COLO668 (cell line): ENCODE measurements around the gene URB2.

ENCODE experiments used
- DNase-seq: peaks from one replicate; lab custom pipeline; 2025; ENCODE audit not compliant: unreplicated experiment; lab: John Stamatoyannopoulos, UW

The URB2 gene

GRCh38 chr1:229643996-229644745 lies 18.1 kb downstream of the URB2 start:
- no peak for DNase-seq

DNA sequence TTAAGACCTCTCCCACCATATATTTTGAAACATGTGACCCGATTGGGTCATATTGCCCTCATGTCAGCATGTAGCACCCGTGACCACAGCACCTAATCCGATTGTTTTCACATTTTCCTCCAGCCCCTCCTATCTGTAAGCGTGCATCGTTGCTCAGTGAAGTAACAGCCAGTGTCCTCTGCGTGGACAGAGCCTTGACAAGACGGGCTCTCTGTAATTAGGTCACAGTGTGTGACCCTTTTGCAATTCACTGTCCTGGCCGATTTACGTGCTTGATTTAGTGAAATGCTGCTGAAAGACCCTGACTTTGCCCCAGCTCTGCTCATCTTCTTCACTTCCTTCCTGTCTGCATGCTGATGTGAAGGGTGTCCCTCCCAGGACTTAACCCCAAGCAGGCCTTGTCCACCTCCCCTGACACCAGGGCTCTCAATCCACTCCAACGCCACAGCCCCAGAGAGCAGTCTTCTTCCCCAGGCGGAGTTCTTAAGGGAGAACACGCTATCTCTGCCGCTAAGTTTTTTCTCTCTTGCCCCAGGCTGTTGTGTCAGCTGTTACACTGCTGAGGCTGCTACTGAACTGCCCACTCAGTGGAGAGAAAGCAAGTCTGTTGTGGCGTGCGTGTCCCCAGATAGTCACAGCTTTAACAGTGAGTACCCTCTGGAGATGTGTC lies 19.4 kb downstream of the URB2 start:
- no peak for DNase-seq

GRCh38 chr1:229648406-229648805 lies 22.4 kb downstream of the URB2 start:
- DNase-seq: no peak

DNA sequence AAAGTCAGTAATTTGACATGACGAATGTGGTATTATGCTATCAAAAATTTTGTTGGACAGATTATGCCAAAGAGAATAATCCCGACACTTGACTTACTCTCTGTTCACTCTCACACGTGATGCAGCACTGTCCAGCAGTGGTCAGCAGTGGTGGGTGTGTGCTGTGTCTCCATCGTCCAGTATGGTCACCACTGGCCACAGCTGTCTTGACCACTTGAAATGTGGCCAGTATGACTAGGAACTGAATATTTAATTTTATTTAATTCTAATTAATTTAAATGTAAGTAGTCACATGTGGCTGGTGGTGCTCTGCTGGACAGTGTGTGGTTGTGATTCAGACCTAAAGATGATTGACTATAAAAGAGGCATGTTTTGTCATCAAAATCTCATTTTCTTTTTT lies 24.0 kb downstream of the URB2 start:
- no peak for DNase-seq

- no peak for DNase-seq
Observed at GRCh38 chr1:229651546-229651945, 25.5 kb downstream of the URB2 start.

DNA sequence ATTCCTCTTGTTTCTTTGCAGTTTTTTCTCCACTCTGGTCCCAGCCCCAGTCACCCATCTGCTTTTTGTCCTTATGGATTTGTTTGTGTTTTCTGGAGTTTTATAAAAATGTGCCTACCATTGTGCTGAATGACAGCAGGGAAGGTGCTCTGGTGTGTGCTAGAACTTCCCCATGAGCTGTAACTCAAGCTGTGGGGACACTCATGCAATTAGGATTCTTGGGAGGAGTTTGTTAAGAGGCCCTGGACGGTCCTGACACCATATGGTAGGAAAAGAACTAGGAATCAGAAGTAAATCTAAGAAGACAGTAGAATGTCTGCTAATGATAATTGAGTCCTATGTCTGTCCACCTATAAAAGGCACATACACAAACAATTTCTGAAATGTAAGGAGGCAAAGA lies 27.4 kb downstream of the URB2 start:
- no peak for DNase-seq

GRCh38 chr1:229655781-229656180 lies 29.7 kb downstream of the URB2 start:
- no peak for DNase-seq

DNA sequence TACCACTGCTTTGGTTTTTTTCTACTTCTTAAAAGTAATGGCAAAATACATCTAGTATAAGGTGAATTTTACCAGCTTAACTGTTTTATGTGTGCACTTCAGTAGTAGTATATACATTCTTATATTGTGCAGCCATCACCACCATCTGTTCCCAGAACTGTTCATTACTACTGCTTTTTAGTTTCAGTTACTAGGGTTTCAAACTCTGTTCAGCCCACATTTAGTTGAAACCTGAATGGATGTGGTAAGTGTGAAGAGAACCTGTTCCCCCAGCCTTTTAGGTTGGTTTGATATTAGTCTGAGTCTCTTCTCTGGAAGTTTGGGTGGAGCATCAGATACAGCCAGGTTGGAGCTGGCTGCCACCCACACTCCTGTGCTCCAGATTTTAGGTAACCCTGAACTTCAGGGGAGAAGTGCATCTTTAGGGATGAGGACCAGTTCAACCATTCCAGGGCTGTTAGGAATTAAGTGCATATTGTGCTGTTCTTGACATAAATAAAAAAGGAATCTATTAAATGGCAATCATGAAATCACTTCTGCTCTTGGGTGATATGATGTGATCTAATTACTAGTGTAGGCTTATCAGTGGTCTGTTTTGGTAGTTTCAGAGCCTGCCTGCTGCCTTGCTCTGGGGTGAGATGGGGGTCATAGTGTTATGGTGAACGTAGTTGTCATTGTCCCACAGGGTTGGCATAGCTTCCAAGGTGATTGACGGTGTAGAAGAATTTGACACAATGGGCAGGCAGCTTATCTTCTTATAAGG lies 32.1 kb downstream of the URB2 start:
- DNase-seq: no peak

- peak; percentile 64 for DNase-seq
Observed at GRCh38 chr1:229661022-229661877, 35.2 kb downstream of the URB2 start.

GRCh38 chr1:229661897-229662296 lies 35.9 kb downstream of the URB2 start:
- DNase-seq: no peak

DNA sequence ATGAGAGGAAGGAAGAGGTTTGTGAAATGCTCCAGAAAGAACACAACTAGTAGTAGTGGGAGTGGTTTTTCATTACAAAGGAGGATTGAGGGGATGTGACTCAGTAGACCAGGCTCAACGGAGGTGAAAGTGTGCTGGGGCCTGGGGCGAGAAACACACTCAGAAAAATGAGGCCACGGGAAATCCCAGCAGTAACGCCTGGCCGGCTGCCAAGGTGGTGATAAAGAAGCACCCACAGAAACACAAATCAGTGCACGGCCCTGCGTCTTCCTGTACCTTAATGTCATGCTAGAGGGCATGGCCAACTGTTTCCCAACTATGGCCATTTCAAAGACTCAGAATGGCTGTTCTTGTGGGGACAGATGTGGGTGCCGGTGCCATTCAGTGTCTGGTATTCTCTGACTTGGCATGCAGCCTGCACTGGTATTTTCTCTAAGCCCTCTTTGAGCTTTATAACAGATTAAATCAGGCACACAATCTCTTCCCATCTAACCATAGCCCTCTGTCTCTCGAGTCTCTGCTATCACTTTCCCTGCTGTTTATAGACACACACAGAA lies 38.2 kb downstream of the URB2 start:
- no peak for DNase-seq

DNA sequence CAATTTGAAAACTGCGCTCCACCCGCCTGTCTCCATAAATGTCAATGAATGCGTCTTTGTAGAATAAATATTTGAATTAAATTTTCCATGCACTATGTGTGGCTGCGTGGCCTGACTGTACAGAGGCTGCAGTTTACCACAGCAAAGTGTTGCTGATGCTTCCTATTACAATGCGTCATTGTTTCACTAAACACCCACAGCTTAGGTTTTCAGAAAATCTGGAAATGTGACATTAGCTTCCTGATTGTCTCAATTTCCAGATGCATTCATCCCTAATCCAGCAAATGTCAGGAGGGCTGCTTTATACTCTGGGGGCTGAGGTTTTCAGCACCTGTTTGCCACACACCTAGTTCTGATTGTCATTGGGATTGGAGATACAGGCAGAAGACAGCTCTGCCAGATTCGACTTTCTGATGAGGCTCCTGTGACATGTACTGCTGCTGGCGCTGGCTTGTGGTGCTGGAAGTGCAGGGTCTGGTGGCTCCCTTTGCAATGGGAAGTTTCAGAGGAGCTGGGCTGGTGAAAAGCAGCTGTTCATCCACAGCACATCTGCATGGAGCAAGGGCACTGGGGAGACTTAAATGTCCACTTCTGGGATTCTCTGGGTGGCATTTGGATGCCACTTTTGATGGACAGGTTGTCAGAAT lies 40.0 kb downstream of the URB2 start:
- no peak for DNase-seq

DNA sequence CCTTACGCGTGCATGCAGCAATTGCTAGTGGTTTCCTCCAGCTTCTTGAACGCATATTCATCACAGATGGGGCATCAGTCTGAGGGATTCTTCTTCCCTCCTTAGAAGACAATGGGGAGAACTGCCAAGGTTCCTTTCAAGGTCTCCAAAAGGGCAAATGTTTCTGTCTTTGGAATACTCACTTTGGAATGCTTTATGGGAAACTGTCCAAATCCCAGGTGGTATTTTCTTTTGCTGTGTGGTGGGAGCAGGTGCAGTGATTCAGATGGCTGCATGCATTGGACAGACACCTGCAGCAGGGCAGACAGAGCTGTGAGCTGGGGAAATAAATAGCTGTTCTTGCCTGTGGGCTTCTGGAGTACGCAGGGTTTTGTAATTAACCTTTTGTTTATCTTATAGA lies 40.5 kb downstream of the URB2 start:
- DNase-seq: no peak

GRCh38 chr1:229669333-229669732 lies 43.3 kb downstream of the URB2 start:
- no peak for DNase-seq

DNA sequence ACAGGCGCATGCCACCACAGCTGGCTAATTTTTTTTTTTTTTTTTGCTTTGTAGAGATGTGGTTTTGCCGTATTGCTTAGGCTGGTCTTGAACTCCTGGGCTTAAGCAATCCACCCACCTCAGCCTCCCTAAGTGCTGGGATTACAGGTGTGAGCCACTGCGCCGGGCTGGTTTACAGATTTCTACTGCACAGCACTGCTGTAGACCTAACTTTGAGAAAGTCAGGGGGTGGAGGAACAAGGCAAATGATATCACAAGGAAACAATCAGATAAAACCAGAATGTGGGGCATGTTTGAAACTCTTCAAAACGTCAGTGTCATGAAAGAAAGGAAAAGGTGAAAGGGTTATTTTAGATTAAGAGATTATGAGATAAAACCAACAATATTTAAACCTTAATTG lies 45.3 kb downstream of the URB2 start:
- DNase-seq: no peak

DNA sequence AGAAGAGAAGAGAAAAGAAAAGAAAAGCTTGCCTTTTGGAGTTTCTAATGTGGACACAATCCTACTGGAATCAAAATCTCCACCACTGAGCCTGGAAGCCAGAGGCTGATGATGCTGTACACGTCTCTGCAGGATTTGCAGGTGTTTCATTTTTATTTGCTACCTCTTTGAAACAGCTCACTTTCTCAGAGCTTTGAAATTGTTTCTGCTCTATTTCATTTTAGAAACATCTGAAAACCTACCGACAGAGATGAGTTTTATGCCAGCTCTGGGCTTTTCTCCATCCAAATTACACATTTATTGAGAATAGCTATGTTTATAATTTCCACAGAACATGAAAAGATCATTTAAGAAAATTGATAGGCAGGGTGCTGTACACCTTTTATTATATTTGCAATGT lies 46.2 kb downstream of the URB2 start:
- DNase-seq: no peak

DNA sequence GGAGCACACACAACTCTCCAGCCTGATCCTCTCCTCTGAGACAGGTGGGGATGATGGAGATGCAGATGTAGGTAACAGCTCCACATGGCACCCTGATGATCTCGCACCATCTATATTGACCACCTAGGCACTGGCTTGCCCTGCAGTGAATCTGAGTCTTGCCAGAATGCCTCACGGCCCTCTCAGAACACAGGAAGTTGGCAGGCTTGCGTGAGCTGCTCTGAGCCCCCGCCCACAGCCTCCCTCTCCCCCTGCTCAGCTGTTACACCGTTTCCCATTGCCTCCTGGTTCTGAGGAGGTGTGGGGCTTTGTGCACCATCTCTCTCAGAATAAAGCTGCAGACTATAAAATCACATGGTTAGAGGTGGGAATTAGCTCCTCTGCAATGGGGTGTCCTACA lies 48.0 kb downstream of the URB2 start:
- DNase-seq: no peak

- no peak for DNase-seq
Observed at GRCh38 chr1:229675396-229675795, 49.3 kb downstream of the URB2 start.

- no peak for DNase-seq
Observed at GRCh38 chr1:229685149-229685548, 59.1 kb downstream of the URB2 start.

DNA sequence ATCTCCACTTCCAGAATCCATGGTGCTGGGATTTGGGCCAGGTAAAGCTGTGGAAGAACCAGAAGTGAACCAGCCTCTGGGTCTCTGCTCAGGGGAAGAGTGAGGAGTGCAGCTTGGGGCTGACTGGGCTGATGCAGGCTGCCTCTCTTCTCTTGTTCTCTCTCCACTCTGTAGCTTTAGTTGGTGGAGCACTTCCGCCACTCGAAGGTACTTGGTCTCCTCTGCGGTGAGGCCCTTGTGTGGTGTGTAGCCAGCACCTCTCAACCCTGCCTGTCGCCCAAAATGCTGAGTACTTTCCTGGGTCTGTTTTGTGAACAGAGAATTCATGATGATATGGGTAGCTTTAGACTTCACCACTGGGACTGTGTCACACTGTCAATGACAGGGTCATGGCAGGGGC lies 63.2 kb downstream of the URB2 start:
- no peak for DNase-seq
